BLaER1 (cell line): ENCODE data around the gene ITPA.

Experiments used
- H3K27ac ChIP-seq: shearing (Covaris generic); formaldehyde crosslinking; 2 replicates; pipeline ENCODE4 v1.8.1; 2022
- H3K27me3 ChIP-seq: shearing (Covaris generic); formaldehyde crosslinking; 2 replicates; pipeline ENCODE4 v1.8.1; 2022
- H3K36me3 ChIP-seq: shearing (Covaris generic); formaldehyde crosslinking; 2 replicates; pipeline ENCODE4 v1.8.1; 2022
- H3K4me1 ChIP-seq: shearing (Covaris generic); formaldehyde crosslinking; 2 replicates; pipeline ENCODE4 v1.8.1; 2022
- H3K4me2 ChIP-seq: shearing (Covaris generic); formaldehyde crosslinking; 2 replicates; pipeline ENCODE4 v1.8.1; 2022
- H3K4me3 ChIP-seq: shearing (Covaris generic); formaldehyde crosslinking; 2 replicates; pipeline ENCODE4 v1.8.1; 2022
- H3K9ac ChIP-seq: shearing (Covaris generic); formaldehyde crosslinking; 2 replicates; pipeline ENCODE4 v1.8.1; 2022
- H3K9me3 ChIP-seq: shearing (Covaris generic); formaldehyde crosslinking; 2 replicates; pipeline ENCODE4 v1.8.1; 2022
- H4K20me1 ChIP-seq: shearing (Covaris generic); formaldehyde crosslinking; 2 replicates; pipeline ENCODE4 v1.8.1; 2022
- Cebpa-rat ChIP-seq: shearing (Covaris generic); IDR thresholded peaks from 2 replicates; pipeline ENCODE4 v1.8.1; 2022

ITPA gene

DNA sequence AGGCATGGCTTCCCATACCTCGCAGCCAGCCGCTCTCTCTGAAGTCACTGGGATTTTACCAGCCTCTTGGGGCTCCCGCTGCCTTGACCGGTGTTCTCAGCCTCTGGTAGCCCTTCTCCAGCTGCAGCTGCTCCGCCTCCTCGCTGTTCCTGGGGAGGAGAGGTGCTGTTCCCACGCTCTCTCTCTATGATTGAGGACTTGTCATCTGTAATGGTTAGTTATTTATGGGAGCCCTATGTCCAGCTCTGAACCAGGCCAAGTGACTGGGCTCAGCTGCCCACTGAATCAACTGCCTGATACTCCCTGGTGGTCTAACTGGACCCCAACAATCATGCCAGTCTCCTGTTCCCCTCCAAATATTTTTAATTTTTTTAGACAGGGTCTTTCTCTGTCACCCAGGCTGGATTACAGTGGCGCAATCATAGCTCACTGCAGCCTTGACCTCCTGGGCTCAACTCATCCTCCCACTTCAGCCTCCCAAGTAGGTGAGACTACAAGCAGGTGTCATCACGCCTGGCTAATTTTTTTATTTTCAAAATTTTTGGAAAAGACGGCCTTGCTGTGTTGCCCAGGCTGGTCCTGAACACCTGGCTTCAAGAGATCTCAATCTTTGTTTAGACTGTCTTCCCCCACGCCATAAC lies 34.5 kb downstream of the ITPA start:
- H4K20me1 ChIP-seq = peaks cover 31% of the 10 kb centered on the region
- H3K9me3 ChIP-seq = no peaks in the 10 kb centered on the region
- no peak overlapping the region for H3K4me3 ChIP-seq
- H3K4me1 ChIP-seq = peaks cover 21% of the 10 kb centered on the region
- no peaks in the 10 kb centered on the region for H3K36me3 ChIP-seq
- H3K4me2 ChIP-seq = no peak overlapping the region
- H3K9ac ChIP-seq = no peak overlapping the region
- TF ChIP-seq Cebpa-rat = no peak
- no peak overlapping the region for H3K27ac ChIP-seq
- H3K27me3 ChIP-seq = peaks cover 71% of the 10 kb centered on the region

DNA sequence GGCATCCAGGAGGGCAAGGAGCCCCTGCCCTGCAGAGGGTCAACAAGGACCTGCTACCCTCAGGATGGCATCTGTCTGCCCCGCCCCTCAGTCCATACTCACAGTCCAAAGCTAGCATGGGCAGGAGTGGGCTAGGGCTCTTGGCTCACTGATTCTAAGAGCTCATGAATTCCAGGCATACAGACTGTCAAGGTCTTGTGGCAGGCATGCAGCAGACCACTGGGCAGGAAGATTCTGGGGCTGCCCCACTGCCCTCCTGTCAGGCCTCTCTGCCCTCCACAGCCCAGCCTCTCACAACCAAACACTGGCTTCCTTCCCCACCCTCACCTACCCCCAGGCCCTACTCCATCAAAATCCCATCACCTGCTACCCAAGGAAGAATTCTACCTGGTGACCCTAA lies 35.3 kb downstream of the ITPA start:
- Histone ChIP-seq H3K4me3 (no peak overlapping the region), H3K27me3 (peaks cover 71% of the 10 kb centered on the region), H3K27ac (no peak overlapping the region)

DNA sequence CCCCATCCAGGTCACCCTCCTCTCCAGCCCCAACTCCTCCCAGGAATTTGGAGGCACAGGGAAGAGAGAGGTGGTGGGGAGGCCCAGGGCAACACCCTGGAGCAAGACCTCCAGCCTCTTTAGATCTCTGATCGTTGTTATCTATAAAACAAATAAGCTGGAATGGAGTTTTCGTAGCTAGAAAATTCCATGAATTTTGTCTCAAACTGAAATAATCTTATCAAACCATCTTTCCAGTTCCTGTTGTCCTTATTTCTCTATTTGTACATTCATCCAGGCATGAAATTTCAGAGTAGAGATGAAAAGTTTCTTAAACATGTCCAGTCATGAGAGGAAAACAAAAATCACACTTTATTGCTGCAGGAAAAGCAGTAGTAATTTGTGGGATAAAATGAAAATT lies 35.9 kb downstream of the ITPA start:
- TF ChIP-seq Cebpa-rat = no peak
- Histone ChIP-seq H3K27me3 (peaks cover 71% of the 10 kb centered on the region), H3K4me1 (peaks cover 14% of the 10 kb centered on the region), H3K9me3 (no peaks in the 10 kb centered on the region), H4K20me1 (peaks cover 39% of the 10 kb centered on the region), H3K9ac (no peak overlapping the region), H3K4me3 (no peak overlapping the region), H3K4me2 (no peak overlapping the region), H3K36me3 (peaks cover 4% of the 10 kb centered on the region; the same call in 1 of the 2 replicates), H3K27ac (no peak overlapping the region)

More for the DNA sequence above, 35.3 kb downstream of the ITPA start:
- Histone ChIP-seq H3K9me3 (no peaks in the 10 kb centered on the region), H3K4me2 (no peak overlapping the region), H3K4me1 (peaks cover 19% of the 10 kb centered on the region), H3K9ac (no peak overlapping the region), H4K20me1 (peaks cover 39% of the 10 kb centered on the region), H3K36me3 (no peaks in the 10 kb centered on the region)
- TF ChIP-seq Cebpa-rat = no peak

DNA sequence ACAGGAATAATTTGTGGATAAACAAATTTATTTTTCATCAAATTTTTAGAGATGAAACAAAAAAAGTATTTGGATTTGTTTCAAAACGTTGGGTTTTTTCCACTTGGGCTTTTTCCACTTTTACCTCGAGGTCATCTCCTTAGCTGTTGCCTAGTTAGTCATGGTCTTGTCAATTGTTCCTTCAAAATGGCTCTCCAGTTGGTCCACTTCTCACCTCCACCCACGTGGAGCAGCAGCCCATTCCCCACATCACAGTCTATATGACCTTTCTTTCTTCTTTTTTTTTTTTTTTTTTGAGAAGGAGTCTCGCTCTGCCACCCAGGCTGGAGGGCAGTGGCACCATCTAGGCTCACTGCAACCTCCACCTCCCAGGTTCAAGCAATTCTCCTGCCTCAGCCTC lies 36.4 kb downstream of the ITPA start:
- H3K4me1 ChIP-seq = peaks cover 14% of the 10 kb centered on the region
- TF ChIP-seq Cebpa-rat = no peak
- H3K9ac ChIP-seq = no peak overlapping the region
- no peak overlapping the region for H3K4me2 ChIP-seq
- H3K4me3 ChIP-seq = no peak overlapping the region
- no peaks in the 10 kb centered on the region for H3K9me3 ChIP-seq
- peaks cover 39% of the 10 kb centered on the region for H4K20me1 ChIP-seq
- H3K27ac ChIP-seq = no peak overlapping the region
- peaks cover 71% of the 10 kb centered on the region for H3K27me3 ChIP-seq
- peaks cover 10% of the 10 kb centered on the region; the same call in 1 of the 2 replicates for H3K36me3 ChIP-seq

DNA sequence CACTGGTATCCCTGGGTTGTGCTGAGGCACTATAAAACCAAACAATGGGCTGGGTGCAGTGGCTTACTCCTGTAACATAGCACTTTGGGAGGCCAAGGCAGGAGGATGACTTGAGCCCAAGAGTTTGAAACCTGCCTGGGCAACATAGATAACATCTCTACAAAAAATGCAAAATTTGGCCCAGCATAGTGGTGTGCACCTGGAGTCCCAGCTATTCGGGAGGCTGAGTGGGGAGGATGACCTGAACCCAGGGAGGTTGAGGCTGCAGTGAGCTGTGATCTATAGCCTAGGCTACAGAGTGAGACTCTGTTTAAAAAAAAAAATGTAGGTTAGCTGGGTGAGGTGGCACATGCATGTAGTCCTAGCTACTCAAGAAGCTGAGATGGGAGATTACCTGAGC lies 37.4 kb downstream of the ITPA start:
- Histone ChIP-seq H3K4me3 (no peak overlapping the region), H3K4me1 (peaks cover 14% of the 10 kb centered on the region)

DNA sequence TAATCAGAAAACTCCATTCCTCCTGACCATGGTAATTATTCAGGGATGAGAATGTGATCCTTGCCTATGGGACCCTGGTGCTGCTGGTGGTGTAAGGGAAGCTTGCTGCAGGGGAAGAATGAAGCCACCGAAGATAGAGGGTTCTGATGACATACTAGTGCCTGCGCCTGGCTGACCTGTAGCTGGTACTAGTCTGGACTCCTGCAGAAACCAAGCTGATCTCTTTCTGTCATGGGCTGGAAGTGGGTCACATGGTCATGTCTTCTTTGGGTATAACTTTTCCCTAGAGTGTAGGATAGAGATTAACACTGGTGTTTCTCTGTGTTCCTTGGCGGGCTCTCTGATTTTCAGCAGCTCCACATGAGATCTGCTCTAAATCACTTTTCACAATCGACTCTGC lies 38.3 kb downstream of the ITPA start:
- Histone ChIP-seq H3K36me3 (peaks cover 29% of the 10 kb centered on the region), H3K4me2 (no peak overlapping the region), H3K27me3 (peaks cover 58% of the 10 kb centered on the region), H3K27ac (no peak overlapping the region), H4K20me1 (peaks cover 52% of the 10 kb centered on the region), H3K9me3 (no peaks in the 10 kb centered on the region), H3K9ac (no peak overlapping the region), H3K4me1 (peaks cover 14% of the 10 kb centered on the region), H3K4me3 (no peak overlapping the region)
- no peak for TF ChIP-seq Cebpa-rat

More for the DNA sequence above, 37.4 kb downstream of the ITPA start:
- Histone ChIP-seq H3K36me3 (peaks cover 19% of the 10 kb centered on the region), H3K27ac (no peak overlapping the region), H3K27me3 (peaks cover 67% of the 10 kb centered on the region), H3K9ac (no peak overlapping the region), H3K4me2 (no peak overlapping the region), H3K9me3 (no peaks in the 10 kb centered on the region), H4K20me1 (peaks cover 42% of the 10 kb centered on the region)
- TF ChIP-seq Cebpa-rat = no peak

DNA sequence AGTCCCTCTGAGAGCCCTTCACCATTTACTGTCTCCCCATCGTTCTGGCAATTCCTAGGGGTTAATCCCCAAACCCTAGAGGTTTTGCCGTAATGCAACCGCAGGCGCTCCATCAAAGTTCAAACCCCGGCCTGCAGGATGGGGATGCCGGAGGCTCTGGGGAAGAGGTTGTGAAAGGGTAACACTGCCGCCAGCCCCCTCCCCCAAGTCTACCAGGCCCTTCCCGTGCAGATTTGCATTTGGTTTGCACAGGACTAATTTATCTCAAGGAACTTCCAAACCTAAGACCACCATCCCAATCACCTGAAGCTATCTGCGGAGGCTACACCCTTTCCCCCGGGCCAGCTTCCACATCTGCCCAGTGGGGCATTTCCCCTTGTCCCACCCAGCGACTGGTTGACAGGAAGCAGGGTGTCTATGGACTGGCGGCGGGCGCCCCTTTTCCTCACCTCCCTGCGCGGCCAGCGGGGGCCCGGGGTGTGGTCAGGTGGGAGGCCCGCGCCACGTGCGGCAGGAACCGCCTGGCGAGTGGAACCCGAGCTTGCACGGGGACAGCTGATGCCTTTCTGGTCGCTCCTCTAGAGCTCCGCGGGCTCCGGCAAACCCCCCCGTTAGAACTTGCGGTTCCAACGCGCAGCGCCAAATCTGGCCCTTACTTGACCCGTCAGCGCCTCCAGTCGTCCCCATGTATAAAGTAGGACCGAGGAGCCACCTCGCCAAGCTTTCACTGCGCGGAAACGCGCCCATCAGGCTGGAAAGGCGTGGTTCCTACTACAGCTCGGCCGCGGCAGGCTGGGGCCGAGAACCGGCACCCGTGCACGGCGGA lies 39.1 kb downstream of the ITPA start:
- no peak for TF ChIP-seq Cebpa-rat
- peaks cover 54% of the 10 kb centered on the region for H4K20me1 ChIP-seq
- H3K4me1 ChIP-seq = peaks cover 14% of the 10 kb centered on the region
- peaks cover 58% of the 10 kb centered on the region for H3K27me3 ChIP-seq
- H3K9me3 ChIP-seq = no peaks in the 10 kb centered on the region
- H3K36me3 ChIP-seq = peaks cover 36% of the 10 kb centered on the region
- H3K27ac ChIP-seq = no peak overlapping the region
- H3K9ac ChIP-seq = no peak overlapping the region
- H3K4me3 ChIP-seq = peak overlapping the region; percentile 13; the same call in 1 of the 2 replicates
- H3K4me2 ChIP-seq = peak overlapping the region; percentile 31

DNA sequence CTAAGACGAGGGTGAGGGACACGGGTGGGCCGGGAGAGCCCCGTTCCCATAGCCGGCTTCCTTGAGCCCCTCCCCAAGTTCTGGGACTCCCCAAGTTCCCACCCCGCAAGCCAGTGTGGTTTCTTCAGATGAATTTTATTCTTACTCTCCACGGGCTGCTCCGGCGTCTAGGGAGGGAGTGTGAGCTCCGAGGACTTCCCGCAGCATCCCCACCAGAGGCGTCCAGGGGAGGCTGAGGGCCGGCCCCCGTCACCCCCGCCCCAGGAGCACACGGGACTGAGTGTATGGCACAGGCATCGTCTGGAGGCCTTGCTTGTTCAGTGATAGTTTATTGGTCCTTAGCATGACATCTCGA lies 39.7 kb downstream of the ITPA start:
- TF ChIP-seq Cebpa-rat = no peak
- H3K4me2 ChIP-seq = peak overlapping the region; percentile 31
- peaks cover 54% of the 10 kb centered on the region for H4K20me1 ChIP-seq
- H3K9me3 ChIP-seq = no peaks in the 10 kb centered on the region
- H3K27me3 ChIP-seq = peaks cover 52% of the 10 kb centered on the region
- no peak overlapping the region for H3K27ac ChIP-seq
- H3K9ac ChIP-seq = no peak overlapping the region
- H3K4me1 ChIP-seq = peaks cover 14% of the 10 kb centered on the region
- peaks cover 42% of the 10 kb centered on the region for H3K36me3 ChIP-seq
- peak overlapping the region; percentile 13; the same call in 1 of the 2 replicates for H3K4me3 ChIP-seq

DNA sequence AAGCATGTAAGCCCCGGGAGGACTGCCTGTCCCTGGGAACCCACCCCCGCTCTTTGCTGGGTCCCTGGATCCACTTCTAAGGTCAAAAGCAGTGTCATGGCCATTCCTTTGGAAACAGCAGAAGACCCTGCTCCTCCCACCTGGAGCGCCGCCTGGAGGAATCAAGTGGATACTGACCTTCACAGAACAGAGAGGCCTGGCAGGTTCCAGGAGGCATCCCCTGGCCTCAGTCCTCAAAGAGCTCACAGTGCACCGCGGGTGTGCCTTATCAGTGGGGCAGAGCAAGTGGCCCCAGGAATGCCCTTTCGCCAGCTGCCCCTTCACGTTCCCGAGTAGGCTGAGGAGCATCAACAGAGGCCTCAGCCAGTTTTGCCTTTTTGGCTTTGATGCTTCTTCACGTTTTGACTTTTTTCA lies 40.8 kb downstream of the ITPA start:
- Histone ChIP-seq H3K9ac (no peak overlapping the region), H3K27ac (no peak overlapping the region), H3K36me3 (peaks cover 52% of the 10 kb centered on the region), H3K9me3 (no peaks in the 10 kb centered on the region), H3K4me2 (no peak overlapping the region), H3K4me1 (peaks cover 14% of the 10 kb centered on the region), H3K4me3 (no peak overlapping the region), H4K20me1 (peaks cover 54% of the 10 kb centered on the region), H3K27me3 (peaks cover 49% of the 10 kb centered on the region)
- TF ChIP-seq Cebpa-rat = no peak

DNA sequence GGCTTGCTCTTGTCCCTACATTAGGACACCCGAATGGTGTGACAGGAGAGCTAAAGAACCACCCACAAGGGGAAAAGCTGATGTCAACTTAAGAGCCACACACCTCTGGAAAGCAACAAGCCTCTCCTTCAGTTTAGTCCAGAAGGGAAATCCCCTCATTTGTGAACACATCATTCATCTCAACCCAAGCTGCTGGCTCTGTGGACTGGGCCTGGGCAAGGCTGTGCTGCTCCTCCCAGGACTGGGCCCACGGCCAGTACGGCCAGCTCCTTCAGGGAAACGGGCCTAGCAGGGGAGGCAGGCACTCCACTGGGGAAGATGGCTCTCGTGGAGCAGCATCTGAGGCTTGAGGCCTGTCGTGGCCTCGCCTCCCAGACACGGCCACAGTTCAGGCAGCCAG lies 42.5 kb downstream of the ITPA start:
- H4K20me1 ChIP-seq = peaks cover 54% of the 10 kb centered on the region
- H3K4me3 ChIP-seq = no peak overlapping the region
- no peak for TF ChIP-seq Cebpa-rat
- H3K4me1 ChIP-seq = peaks cover 14% of the 10 kb centered on the region
- H3K36me3 ChIP-seq = peaks cover 69% of the 10 kb centered on the region
- H3K4me2 ChIP-seq = no peak overlapping the region
- peaks cover 44% of the 10 kb centered on the region for H3K27me3 ChIP-seq
- no peaks in the 10 kb centered on the region for H3K9me3 ChIP-seq
- no peak overlapping the region for H3K9ac ChIP-seq
- H3K27ac ChIP-seq = no peak overlapping the region
